NCI-H2029 treated with DMSO at 0.1 percent for 48 hours (cell line): ENCODE data around the gene CHRNB1.

Source experiments
- DNase-seq: peaks from one replicate; lab custom pipeline; 2025; lab: John Stamatoyannopoulos, UW

Gene CHRNB1

GRCh38 chr17:7437950-7438614 is 6.8 kb upstream of the CHRNB1 start:
- DNase-seq = no peak

DNA sequence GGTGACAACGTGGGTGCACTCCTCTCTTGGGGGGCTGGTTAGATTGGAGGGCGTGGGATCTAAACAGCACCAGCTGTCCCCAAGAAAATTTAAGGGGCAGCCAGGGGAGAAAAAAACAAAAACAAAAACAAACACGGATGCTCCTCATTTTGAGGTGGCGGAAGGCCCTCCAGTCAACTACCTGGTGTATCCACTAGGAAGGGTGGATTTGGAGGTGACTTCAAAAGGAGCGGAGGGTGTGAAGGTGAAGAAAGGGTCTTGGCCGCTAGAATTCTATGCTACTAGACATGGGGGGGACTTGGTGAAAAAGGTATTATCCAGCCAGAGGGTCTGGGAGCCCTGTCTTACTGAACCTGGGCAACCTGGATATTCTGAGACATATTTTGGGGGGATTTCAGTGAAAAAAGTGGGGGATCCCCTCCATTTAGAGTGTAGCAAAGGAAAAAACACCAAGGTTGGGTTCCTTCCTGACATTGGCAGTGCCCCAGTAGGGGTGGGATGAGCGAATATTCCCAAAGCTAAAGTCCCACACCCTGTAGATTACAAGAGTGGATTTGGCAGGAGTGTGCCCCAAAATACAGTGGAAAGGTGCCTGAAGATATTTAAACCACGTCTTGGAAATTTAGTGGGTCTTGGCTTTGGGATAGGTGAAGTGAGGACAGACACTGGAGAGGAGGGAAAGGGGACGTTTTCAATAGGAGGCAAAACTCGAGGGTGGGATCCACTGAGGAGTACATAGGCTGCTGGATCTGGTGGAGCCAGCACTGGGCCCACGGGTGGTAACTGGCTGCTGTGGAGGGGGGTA is 6.0 kb upstream of the CHRNB1 start:
- DNase-seq = no peak

GRCh38 chr17:7439462-7440112 is 5.3 kb upstream of the CHRNB1 start, which contains the start of gene FGF11:
TSS of gene FGF11 (plus strand) at chr17:7439512. CDS start at chr17:7439621, 109 bp downstream.
- DNase-seq = no peak

GRCh38 chr17:7440113-7440833 is 4.6 kb upstream of the CHRNB1 start:
- no peak for DNase-seq

GRCh38 chr17:7440834-7441195 is 4.0 kb upstream of the CHRNB1 start:
- no peak for DNase-seq

- no peak for DNase-seq
Observed at GRCh38 chr17:7441266-7441665, 3.6 kb upstream of the CHRNB1 start.

DNA sequence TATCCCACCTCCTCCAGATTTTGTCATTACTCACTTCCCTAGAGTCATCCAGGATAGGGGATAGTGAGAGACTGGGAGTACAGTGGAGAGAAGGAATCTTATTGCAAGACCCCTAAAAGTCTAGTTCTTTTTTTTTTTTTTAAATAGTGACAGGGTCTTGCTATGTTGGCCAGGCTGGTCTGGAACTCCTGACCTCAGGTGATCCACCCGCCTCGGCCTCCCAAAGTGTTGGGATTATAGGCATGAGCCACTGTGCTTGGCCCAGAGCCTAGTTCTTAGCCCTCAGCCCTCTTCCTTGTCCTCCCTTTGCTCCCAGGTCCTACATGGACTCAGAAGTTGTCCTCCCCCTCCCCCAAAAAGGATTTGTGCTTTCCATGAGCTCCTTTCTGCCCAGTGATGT is 2.7 kb upstream of the CHRNB1 start:
- no peak for DNase-seq

- DNase-seq = no peak
Observed at GRCh38 chr17:7443499-7444485, 1.1 kb upstream of the CHRNB1 start.

DNA sequence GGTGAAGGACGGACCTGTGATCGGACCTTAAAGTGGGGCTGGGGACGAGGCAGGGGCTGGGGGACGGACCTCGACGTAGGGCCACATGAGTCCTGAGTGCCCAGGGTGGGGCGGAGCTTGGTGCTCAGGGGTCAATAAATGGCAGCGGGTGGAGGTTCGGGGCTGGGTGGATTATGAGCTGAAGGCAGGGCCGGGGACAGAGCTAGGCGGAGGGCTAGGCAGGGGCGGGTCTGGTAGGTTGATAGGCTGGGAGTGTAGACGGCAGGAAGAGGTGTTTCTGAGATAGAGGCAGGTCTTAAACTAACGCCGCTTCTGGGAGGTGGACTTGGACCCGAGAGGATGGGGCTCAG is 733 bp downstream of the CHRNB1 start:
- no peak for DNase-seq

- no peak for DNase-seq
Observed at GRCh38 chr17:7448461-7448860, 3.6 kb downstream of the CHRNB1 start.

DNA sequence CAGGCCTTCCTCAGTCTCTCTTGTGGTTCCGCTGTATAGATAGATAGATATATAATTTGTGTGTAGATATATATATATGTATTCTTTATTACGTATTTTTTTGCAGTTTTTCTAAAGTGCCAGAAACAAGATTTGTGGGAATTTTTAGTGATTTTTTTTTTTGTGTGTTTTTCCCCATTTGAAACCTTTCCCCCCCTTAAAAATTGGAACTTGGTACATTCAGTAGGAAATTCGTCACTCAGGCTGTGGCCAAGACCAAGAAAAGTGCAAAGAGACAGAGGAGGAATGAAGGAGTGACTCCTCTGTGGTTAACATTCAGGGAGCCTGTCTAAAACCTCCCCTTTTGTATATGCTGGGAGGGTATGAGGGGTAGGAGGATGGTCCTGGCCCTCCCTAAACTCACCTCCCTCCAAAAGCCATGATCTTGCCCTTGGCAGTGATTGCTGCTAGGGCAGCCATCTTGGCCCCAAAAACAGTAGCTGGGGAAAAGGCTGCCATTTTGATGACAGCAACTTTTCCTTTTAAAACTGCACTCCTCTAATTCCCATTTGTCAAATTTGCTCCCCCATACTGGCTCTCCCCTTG is 15.2 kb downstream of the CHRNB1 start:
- no peak for DNase-seq

DNA sequence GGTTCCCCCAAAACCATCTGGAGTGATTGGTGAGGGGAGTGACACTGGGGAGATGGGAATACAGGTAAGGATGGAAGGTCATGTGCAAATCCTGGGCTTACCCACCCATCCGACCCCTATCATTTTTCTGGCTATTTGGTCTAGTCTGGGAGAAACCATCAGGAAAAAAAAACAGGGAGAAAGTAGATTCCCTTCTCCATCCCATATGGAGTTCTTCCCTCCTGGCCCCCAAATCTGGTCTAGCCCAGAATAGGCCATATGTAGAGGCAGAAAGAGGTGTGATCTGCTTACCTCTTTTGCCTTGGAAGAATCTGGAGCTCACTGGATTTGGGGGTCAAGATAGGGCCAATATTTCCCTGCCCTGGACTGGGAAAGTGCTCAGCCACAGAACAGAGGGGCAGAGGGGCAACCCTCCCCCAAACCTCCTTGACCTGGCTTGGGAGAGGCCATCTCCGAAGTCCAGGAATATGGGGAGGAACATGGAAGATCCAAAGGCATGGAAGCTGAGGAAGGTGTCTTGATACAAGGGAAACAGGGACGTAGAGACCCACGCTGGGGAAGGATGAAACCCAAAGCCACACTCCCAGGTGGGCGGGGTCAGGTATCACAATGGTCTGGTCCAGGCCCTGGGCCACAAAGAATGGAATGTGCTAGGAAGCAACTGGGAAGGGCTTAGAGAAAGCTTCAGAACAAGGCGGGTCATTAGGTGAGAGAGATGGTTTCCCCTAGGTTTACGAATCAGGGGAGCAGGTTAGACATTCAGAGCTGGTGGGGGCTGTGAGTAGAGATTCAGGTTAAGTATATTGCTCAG is 16.2 kb downstream of the CHRNB1 start:
- no peak for DNase-seq

GRCh38 chr17:7462474-7463371 is 17.9 kb downstream of the CHRNB1 start:
- no peak for DNase-seq

- DNase-seq = no peak
Observed at GRCh38 chr17:7463372-7463846, 18.5 kb downstream of the CHRNB1 start.

DNA sequence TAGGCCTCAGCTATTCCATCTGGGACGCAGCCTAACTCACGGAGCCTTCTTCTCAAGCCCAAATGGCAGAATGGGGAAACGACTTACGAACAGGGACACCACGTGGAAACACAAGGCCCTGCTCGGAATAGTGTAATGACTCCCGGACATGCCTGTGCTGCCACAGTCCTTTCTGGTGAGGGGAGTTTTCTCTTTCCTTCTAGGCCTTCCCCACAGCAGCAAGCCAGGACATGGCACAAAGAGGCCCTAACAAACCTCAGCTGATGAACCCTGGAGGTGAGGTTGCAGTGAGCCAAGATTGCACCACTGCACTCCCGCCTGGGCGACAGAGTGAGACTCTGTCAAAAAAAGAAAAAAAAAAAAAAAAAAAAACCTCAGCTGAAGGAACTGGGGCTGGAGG is 19.2 kb downstream of the CHRNB1 start:
- DNase-seq = no peak

DNA sequence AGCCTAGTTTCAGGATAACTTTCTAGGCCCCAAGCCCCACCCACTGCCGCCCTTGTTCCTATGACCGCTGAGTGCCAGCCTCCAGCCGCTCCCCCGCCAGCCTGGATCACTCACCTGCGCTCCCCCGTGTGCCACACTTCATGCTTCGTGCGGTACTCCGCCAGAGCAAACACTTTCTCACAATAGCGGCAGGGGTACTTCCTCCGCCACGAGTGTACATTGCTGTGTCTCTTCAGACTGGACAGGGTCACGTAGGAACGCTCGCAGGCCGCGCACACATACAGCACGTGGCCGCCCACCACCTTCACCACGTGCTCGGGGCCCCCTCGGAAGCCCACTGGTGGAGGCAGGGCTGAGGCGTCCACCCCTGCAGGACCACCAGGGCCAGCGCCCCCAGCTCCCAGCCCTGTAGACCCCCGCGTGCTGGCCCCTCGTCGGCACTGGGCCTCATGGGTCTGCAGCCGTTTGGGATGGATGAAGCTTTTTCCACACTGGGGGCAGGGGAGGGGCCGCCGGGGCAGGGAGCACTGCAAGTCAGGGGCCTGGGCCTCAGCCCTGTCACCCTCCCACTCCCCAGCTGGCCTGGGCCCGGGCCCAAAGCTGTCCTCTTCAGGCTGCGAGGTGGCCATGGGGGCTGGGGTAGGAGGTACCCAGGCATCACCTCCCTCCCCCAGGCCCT is 20.9 kb downstream of the CHRNB1 start:
- no peak for DNase-seq

DNA sequence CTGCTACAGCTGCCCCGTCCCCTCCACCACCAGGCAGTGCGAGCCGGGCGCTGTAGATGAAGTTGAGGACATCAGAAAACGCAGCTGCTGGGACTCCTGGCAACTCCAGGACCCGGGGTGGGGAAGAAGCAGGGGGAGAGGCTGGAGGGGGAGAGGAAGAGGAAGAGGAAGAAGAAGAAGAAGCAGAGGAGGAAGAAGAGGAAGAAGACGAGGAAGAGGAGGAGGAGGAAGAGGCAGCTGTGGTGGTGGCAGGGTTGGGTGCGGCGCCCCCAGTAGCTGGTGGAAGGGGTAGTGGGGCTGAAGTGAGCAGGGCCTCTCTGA is 21.4 kb downstream of the CHRNB1 start:
- no peak for DNase-seq

- no peak for DNase-seq
Observed at GRCh38 chr17:7466639-7467341, 21.9 kb downstream of the CHRNB1 start.
